Stimulated activated CD8-positive, alpha-beta memory T cell treated with anti-CD3 and anti-CD28 coated beads, Interleukin-4, amount 100 ng/mL, for 4 hours (primary cell): ENCODE data around the gene FNDC8.
"Not testable (repeated sequence)": the region's sequence is repeated elsewhere in the genome, so short reads cannot be mapped to it uniquely, and the experiment has no call there.

Experiments used
- DNase-seq, 2 donors: peaks; one replicate each; pipeline ENCODE4 v3.0.0-alpha.2; 2020; ENCODE audit warnings: low read depth in 2 of 2, low spot score in 1 of 2

FNDC8 gene

GRCh38 chr17:35121315-35121714 is at the start of gene FNDC8:
Gene FNDC8 (plus strand): TSS chr17:35121615. CDS start chr17:35121694, 79 bp downstream.
- no peak for DNase-seq

- DNase-seq: no peak
These were observed 48.1 kb upstream of the FNDC8 start for GRCh38 chr17:35073183-35073790.

- DNase-seq: no peak
These were observed 47.3 kb upstream of the FNDC8 start for GRCh38 chr17:35073991-35074627.

GRCh38 chr17:35074711-35075707 is 46.4 kb upstream of the FNDC8 start:
- no peak for DNase-seq

GRCh38 chr17:35076874-35077273 is 44.5 kb upstream of the FNDC8 start:
- DNase-seq: no peak

- no peak for DNase-seq
These were observed 41.6 kb upstream of the FNDC8 start for GRCh38 chr17:35079547-35080423.

GRCh38 chr17:35080536-35080935 is 40.9 kb upstream of the FNDC8 start:
- DNase-seq: no peak

- DNase-seq: no peak
These were observed 39.8 kb upstream of the FNDC8 start for GRCh38 chr17:35081638-35082037.

- no peak for DNase-seq
These were observed 39.2 kb upstream of the FNDC8 start for GRCh38 chr17:35082073-35082657.

GRCh38 chr17:35083071-35083470 is 38.3 kb upstream of the FNDC8 start:
- no peak for DNase-seq

GRCh38 chr17:35084987-35085386 is 36.4 kb upstream of the FNDC8 start:
- no peak for DNase-seq

- DNase-seq: no peak
These were observed 35.3 kb upstream of the FNDC8 start for GRCh38 chr17:35086164-35086563.

GRCh38 chr17:35086931-35087573 is 34.4 kb upstream of the FNDC8 start:
- DNase-seq: no peak

- DNase-seq: no peak
These were observed 33.6 kb upstream of the FNDC8 start for GRCh38 chr17:35087731-35088355.

- no peak for DNase-seq
These were observed 33.0 kb upstream of the FNDC8 start for GRCh38 chr17:35088356-35088880.

GRCh38 chr17:35088881-35089585 is 32.4 kb upstream of the FNDC8 start:
- DNase-seq: peak; percentile 71 to 79

- DNase-seq: peak in 1 of 2 donors; percentile 35
These were observed 31.7 kb upstream of the FNDC8 start for GRCh38 chr17:35089586-35090296.

- DNase-seq: not testable (repeated sequence)
These were observed 30.7 kb upstream of the FNDC8 start for GRCh38 chr17:35090707-35091106.
